HEK293 (cell line): ENCODE data around the gene MIA2.

Source experiments
- SETDB1 ChIP-seq: IDR thresholded peaks from one replicate; pipeline ENCODE4 v1.6.1; 2017; ENCODE audit warnings: mild to moderate bottlenecking, low read length, moderate library complexity, mixed read lengths; ENCODE audit not compliant: insufficient read length
- ZFP69B ChIP-seq: fragments of 450-650 bp; formaldehyde crosslinking; IDR thresholded peaks from 2 replicates; pipeline ENCODE4 v1.5.1; 2016; ENCODE audit warnings: missing biosample characterization, missing genetic modification characterization
- ZNF175 ChIP-seq: fragments of 450-650 bp; formaldehyde crosslinking; IDR thresholded peaks from 2 replicates; pipeline ENCODE4 v1.5.1; 2016; ENCODE audit warnings: missing biosample characterization, missing genetic modification characterization
- ZNF24 ChIP-seq: fragments of 450-650 bp; formaldehyde crosslinking; IDR thresholded peaks from 2 replicates; pipeline ENCODE4 v1.5.1; 2016; ENCODE audit warnings: missing biosample characterization, missing genetic modification characterization
- ZNF302 ChIP-seq: fragments of 450-650 bp; formaldehyde crosslinking; IDR thresholded peaks from 2 replicates; pipeline ENCODE4 v1.5.1; 2016; ENCODE audit warnings: missing biosample characterization, missing genetic modification characterization, low read depth
- ZNF350 ChIP-seq: fragments of 450-650 bp; formaldehyde crosslinking; IDR thresholded peaks from 2 replicates; pipeline ENCODE4 v1.5.0; 2017; ENCODE audit warnings: missing biosample characterization, mild to moderate bottlenecking, missing genetic modification characterization
- ZSCAN30 ChIP-seq: fragments of 450-650 bp; IDR thresholded peaks from 2 replicates; pipeline ENCODE4 v1.5.1; 2018; ENCODE audit warnings: missing biosample characterization, mild to moderate bottlenecking, missing genetic modification characterization, moderate library complexity
- TF ChIP-seq, protein P1 (sequence below): fragments of 450-650 bp; formaldehyde crosslinking; IDR thresholded peaks from 2 replicates; pipeline ENCODE4 v1.5.1; 2016; ENCODE audit warnings: missing biosample characterization, missing genetic modification characterization
- TF ChIP-seq, protein P2 (sequence below): fragments of 450-650 bp; formaldehyde crosslinking; IDR thresholded peaks from 2 replicates; pipeline ENCODE4 v1.5.1; 2016; ENCODE audit warnings: missing biosample characterization, missing genetic modification characterization
- TF ChIP-seq, protein P3 (sequence below): fragments of 450-650 bp; formaldehyde crosslinking; IDR thresholded peaks from 2 replicates; pipeline ENCODE4 v1.5.1; 2016; ENCODE audit warnings: missing biosample characterization, missing genetic modification characterization

DNA sequence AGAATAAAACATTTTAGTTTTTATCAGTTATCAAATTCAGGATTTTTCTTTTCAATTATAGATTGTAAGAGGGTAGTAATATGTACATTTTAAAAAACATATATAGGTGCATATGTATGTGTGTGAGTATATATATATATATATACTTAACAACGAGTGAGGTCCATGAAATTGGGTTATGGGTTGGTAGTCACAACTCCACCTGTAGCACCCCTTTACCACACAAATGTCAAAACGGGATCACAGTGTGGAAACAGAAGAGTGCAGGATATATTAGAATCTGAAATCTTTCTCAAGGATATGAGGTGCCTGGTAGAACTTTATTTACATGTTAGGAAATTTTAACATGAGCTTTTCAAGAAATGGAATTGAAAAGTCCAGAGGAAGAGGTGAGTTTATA, 31.3 kb downstream of the MIA2 start:
- TF ChIP-seq, protein P1, sequence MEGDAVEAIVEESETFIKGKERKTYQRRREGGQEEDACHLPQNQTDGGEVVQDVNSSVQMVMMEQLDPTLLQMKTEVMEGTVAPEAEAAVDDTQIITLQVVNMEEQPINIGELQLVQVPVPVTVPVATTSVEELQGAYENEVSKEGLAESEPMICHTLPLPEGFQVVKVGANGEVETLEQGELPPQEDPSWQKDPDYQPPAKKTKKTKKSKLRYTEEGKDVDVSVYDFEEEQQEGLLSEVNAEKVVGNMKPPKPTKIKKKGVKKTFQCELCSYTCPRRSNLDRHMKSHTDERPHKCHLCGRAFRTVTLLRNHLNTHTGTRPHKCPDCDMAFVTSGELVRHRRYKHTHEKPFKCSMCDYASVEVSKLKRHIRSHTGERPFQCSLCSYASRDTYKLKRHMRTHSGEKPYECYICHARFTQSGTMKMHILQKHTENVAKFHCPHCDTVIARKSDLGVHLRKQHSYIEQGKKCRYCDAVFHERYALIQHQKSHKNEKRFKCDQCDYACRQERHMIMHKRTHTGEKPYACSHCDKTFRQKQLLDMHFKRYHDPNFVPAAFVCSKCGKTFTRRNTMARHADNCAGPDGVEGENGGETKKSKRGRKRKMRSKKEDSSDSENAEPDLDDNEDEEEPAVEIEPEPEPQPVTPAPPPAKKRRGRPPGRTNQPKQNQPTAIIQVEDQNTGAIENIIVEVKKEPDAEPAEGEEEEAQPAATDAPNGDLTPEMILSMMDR (tag by site-specific recombination) = no peak
- TF ChIP-seq ZFP69B (tag by site-specific recombination) (no peak), ZNF350 (no peak), SETDB1 (no peak), ZNF175 (tag by site-specific recombination) (no peak), ZNF24 (tag by site-specific recombination) (no peak), ZSCAN30 (no peak), ZNF302 (tag by site-specific recombination) (no peak)
- TF ChIP-seq, protein P2, sequence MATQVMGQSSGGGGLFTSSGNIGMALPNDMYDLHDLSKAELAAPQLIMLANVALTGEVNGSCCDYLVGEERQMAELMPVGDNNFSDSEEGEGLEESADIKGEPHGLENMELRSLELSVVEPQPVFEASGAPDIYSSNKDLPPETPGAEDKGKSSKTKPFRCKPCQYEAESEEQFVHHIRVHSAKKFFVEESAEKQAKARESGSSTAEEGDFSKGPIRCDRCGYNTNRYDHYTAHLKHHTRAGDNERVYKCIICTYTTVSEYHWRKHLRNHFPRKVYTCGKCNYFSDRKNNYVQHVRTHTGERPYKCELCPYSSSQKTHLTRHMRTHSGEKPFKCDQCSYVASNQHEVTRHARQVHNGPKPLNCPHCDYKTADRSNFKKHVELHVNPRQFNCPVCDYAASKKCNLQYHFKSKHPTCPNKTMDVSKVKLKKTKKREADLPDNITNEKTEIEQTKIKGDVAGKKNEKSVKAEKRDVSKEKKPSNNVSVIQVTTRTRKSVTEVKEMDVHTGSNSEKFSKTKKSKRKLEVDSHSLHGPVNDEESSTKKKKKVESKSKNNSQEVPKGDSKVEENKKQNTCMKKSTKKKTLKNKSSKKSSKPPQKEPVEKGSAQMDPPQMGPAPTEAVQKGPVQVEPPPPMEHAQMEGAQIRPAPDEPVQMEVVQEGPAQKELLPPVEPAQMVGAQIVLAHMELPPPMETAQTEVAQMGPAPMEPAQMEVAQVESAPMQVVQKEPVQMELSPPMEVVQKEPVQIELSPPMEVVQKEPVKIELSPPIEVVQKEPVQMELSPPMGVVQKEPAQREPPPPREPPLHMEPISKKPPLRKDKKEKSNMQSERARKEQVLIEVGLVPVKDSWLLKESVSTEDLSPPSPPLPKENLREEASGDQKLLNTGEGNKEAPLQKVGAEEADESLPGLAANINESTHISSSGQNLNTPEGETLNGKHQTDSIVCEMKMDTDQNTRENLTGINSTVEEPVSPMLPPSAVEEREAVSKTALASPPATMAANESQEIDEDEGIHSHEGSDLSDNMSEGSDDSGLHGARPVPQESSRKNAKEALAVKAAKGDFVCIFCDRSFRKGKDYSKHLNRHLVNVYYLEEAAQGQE (tag by site-specific recombination) = no peak
- TF ChIP-seq, protein P3, sequence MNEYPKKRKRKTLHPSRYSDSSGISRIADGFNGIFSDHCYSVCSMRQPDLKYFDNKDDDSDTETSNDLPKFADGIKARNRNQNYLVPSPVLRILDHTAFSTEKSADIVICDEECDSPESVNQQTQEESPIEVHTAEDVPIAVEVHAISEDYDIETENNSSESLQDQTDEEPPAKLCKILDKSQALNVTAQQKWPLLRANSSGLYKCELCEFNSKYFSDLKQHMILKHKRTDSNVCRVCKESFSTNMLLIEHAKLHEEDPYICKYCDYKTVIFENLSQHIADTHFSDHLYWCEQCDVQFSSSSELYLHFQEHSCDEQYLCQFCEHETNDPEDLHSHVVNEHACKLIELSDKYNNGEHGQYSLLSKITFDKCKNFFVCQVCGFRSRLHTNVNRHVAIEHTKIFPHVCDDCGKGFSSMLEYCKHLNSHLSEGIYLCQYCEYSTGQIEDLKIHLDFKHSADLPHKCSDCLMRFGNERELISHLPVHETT (tag by site-specific recombination) = no peak
